Measurements from ENCODE around the gene MAP3K14.
"Not testable (repeated sequence)": the region's sequence is repeated elsewhere in the genome, so short reads cannot be mapped to it uniquely, and the experiment has no call there.

The MAP3K14 gene

GRCh38 chr17:45314741-45315647 lies 1.8 kb downstream of the MAP3K14 start:
- no peak for DNase-seq

- DNase-seq: peak; percentile 16
Observed at GRCh38 chr17:45313996-45314740, 2.7 kb downstream of the MAP3K14 start.

GRCh38 chr17:45313421-45313771 lies 3.4 kb downstream of the MAP3K14 start:
- no peak for DNase-seq

- no peak for DNase-seq
Observed at GRCh38 chr17:45312477-45313420, 4.1 kb downstream of the MAP3K14 start.

GRCh38 chr17:45311760-45312476 lies 4.9 kb downstream of the MAP3K14 start:
- DNase-seq: no peak

- DNase-seq: no peak
Observed at GRCh38 chr17:45311401-45311759, 5.4 kb downstream of the MAP3K14 start.

GRCh38 chr17:45310380-45311324 lies 6.2 kb downstream of the MAP3K14 start:
- DNase-seq: no peak

GRCh38 chr17:45309400-45309799 lies 7.4 kb downstream of the MAP3K14 start:
- no peak for DNase-seq

GRCh38 chr17:45308840-45309239 lies 8.0 kb downstream of the MAP3K14 start:
- DNase-seq: no peak

GRCh38 chr17:45308016-45308365 lies 8.8 kb downstream of the MAP3K14 start:
- no peak for DNase-seq

GRCh38 chr17:45307290-45308015 lies 9.4 kb downstream of the MAP3K14 start:
- DNase-seq: no peak

GRCh38 chr17:45306623-45307022 lies 10.2 kb downstream of the MAP3K14 start:
- DNase-seq: no peak

- DNase-seq: no peak
Observed at GRCh38 chr17:45306094-45306493, 10.7 kb downstream of the MAP3K14 start.

- no peak for DNase-seq
Observed at GRCh38 chr17:45305530-45306087, 11.2 kb downstream of the MAP3K14 start.

- peak; percentile 13 for DNase-seq
Observed at GRCh38 chr17:45302649-45303173, 14.1 kb downstream of the MAP3K14 start.

- DNase-seq: not testable (repeated sequence)
Observed at GRCh38 chr17:45302220-45302619, 14.6 kb downstream of the MAP3K14 start.

- peak; percentile 8 for DNase-seq
Observed at GRCh38 chr17:45301674-45302073, 15.1 kb downstream of the MAP3K14 start.

- peak; percentile 21 for DNase-seq
Observed at GRCh38 chr17:45300060-45300751, 16.6 kb downstream of the MAP3K14 start.

- DNase-seq: peak; percentile 52
Observed at GRCh38 chr17:45299361-45299760, 17.5 kb downstream of the MAP3K14 start.
